HG03066 (cell line): ENCODE results near the gene MGAT5.
"Not testable (repeated sequence)": the region's sequence is repeated elsewhere in the genome, so short reads cannot be mapped to it uniquely, and the experiment has no call there.

Source experiments
- ATAC-seq: cut with Tn5 transposase; IDR thresholded peaks from one replicate; pipeline ENCODE4 v1.9.1; 2021; ENCODE audit warnings: low read depth; ENCODE audit not compliant: unreplicated experiment

The MGAT5 gene

GRCh38 chr2:134275058-134275862 is 21.4 kb downstream of the MGAT5 start:
- peak; percentile 81 for ATAC-seq

DNA sequence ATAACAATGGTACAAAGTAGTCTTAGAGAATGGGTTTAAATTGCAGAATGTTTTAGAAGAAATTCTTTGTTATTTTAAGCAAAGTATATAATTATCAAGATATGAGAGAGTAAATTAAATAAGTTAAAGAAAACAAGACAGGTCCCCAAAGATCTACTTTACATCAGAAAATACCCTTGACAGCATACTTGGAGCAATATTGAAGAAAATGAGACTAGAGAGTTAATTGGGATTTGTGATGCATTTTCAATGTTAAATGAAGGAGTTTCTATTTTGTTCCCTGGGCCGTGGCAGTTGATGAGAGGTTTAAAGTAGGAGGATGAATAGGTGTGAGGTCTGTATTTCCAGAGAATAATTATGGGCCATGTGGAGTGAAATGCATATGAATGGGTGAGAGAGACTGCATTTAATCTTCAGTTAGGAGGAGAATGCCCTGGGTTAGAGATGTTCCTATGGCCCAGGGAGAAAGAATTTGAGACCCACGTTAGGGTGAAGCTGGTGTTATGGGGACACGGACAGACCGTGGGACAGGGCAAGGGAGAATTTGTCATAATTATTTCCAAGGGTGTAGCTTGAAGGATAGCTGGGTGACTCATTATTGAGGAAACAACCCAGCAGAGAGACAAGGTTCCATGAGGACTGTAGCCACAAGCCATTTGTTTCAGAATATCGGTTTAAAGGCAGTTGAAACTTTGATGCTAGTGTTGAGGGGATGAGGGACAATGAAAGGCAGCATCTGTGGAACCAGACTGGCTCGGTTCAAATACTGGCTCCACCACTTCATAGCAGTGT is 22.7 kb downstream of the MGAT5 start:
- ATAC-seq, result no peak

- no peak for ATAC-seq
Measured at GRCh38 chr2:134277223-134277622, 23.4 kb downstream of the MGAT5 start.

- ATAC-seq, result no peak
Measured at GRCh38 chr2:134278553-134278952, 24.7 kb downstream of the MGAT5 start.

DNA sequence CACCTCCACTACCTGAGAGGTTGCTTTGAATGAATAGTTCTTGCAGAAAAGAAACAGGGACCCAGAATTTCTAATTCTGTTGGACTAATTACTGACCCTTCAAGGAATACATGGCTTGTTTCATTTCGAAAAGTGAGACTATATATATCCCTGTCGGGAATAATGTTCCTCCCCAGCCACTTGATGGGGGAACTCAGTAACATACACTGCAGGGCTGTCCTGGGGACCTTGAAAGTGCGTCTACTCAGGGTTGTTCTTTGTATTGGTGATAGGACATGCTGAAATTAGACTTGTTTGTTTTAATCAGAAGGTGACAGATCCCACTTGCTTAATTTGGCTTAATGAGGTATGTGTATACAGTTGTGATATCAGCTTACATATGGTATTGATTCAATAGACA is 25.5 kb downstream of the MGAT5 start:
- no peak for ATAC-seq

- no peak for ATAC-seq
Measured at GRCh38 chr2:134280231-134280630, 26.4 kb downstream of the MGAT5 start.

GRCh38 chr2:134280726-134281125 is 26.9 kb downstream of the MGAT5 start:
- no peak for ATAC-seq

DNA sequence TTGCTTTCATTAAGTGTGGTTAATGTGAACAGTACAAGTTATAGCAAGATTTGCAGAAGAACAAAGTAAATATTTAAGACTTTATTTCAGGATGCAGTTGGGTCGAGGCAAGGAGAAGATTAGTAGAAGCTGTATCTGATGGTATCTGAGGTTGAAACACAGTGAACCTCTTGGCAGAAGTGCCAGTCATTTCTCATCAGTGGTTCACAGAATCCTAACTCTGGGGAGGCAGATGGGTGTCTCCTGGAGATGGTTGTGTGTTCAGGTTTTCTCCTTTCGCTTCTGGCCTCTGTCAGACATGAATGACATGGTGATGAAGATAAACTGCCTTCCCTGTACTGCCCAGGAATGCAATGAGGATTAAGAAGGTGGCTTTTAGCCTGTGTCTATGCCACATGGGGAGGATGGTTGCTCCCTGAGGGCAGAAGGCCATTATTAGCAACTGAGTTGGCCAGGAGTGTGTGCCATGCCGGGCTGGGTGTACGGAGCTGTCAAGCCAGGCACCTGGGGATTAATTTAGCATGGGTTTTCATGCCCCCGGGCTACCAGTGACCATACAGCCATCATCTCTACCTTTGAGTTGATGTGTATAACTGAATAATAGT is 28.0 kb downstream of the MGAT5 start:
- no peak for ATAC-seq

- peak; percentile 92 for ATAC-seq
Measured at GRCh38 chr2:134282629-134283400, 28.9 kb downstream of the MGAT5 start.

DNA sequence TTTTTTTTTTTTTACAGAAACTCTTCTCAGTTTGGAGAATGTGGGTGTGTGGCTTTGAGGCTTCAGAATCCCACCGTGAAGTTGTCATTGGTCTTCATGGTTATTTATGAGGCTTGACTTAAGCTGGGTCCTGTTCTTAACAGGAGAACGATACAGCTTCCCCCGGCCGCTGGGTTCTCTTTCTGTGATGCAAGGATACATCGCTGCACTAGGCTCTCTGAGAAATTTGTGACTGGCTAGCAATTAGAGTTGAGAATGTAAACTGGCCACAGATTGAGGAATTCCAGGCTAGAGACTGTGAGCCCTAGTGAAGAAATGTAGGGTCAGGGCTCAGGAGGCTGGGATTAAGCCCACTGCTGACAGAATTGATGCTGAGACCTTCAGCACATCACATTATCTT is 29.8 kb downstream of the MGAT5 start:
- ATAC-seq, result peak; percentile 1

GRCh38 chr2:134284119-134284670 is 30.3 kb downstream of the MGAT5 start:
- ATAC-seq, result no peak

GRCh38 chr2:134287323-134287722 is 33.5 kb downstream of the MGAT5 start:
- ATAC-seq, result peak; percentile 39

- no peak for ATAC-seq
Measured at GRCh38 chr2:134288814-134289213, 34.9 kb downstream of the MGAT5 start.

DNA sequence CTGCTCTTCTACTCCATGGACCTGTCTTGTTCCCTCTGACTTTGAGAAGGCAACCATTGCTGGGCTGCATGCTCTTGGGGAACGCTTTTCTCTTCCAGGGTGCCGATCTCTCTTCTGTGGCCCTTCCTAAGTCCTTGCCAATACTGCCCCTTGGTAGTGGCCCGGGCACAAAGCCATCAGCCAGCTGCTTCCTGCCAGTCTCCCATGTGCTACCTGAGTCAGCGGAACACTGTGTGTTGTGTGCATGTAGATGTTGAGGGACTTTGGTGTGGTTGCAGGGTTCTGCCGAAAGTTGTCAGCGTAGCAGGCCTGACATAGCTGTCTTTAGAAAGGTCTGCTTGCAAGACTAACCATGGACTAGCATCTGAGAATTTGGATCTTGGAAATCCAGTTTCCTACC is 35.4 kb downstream of the MGAT5 start:
- no peak for ATAC-seq

DNA sequence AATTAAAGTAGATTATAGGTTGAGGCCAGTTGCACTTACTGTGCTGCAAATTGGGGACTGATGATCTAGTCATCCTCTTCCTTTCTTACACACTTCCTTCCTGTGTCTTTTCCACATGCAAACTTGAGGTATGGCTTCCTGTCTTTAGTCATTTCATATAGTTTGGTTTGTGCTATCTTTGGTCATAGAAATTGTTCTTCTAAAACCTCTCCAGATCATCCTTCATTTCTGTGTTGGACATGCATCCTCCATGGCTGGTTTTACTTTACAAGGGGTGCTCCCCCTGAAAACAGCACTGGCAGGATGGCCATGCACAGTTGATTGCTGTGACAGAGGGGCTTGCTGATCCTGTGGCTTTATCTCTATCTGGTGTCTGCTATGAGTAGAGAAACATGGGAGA is 36.5 kb downstream of the MGAT5 start:
- ATAC-seq, result peak; percentile 44

GRCh38 chr2:134292514-134292913 is 38.6 kb downstream of the MGAT5 start:
- ATAC-seq, result no peak

- no peak for ATAC-seq
Measured at GRCh38 chr2:134293719-134294537, 40.1 kb downstream of the MGAT5 start.

DNA sequence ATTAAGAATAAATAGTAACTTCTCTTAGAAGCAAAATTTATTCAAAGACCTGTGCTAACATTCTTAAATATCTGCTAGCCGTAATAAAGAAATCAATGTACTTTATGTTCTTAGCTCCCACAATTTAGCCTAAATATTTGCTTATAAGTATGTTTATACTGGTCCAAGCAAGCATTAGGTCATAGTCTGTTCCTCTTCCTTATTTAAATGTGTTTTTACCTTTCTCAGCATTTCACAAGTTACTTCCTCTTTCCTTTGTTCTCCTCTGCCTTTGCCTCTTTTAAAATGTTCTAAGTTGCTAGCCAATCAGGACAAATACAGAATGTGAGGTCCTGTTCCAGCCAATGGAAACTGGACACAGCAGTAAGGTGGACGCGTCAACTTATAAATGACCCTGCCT is 40.7 kb downstream of the MGAT5 start:
- ATAC-seq, result not testable (repeated sequence)

- ATAC-seq, result no peak
Measured at GRCh38 chr2:134295441-134295840, 41.6 kb downstream of the MGAT5 start.

DNA sequence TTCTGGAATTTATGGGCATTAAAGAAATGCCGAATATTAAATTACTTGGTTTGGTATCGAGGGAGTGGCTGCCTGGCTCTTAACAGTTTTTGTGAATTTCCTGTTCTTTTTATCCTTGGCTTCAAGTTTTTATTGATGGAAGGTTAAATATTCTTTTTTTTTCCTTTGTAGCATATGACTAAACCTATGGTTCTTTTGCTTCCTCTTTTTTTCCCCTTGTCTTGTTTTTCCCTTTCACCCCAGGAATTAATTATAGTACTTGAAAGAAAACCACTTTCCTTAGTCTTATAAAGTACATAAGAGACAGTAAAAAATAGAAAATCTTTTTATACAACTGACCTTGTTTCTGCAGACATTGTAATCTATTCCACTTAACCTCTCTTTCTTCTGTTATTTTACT is 42.4 kb downstream of the MGAT5 start:
- ATAC-seq, result no peak
